ENCODE results near the gene GAPT.

- TF ChIP-seq, protein P1, sequence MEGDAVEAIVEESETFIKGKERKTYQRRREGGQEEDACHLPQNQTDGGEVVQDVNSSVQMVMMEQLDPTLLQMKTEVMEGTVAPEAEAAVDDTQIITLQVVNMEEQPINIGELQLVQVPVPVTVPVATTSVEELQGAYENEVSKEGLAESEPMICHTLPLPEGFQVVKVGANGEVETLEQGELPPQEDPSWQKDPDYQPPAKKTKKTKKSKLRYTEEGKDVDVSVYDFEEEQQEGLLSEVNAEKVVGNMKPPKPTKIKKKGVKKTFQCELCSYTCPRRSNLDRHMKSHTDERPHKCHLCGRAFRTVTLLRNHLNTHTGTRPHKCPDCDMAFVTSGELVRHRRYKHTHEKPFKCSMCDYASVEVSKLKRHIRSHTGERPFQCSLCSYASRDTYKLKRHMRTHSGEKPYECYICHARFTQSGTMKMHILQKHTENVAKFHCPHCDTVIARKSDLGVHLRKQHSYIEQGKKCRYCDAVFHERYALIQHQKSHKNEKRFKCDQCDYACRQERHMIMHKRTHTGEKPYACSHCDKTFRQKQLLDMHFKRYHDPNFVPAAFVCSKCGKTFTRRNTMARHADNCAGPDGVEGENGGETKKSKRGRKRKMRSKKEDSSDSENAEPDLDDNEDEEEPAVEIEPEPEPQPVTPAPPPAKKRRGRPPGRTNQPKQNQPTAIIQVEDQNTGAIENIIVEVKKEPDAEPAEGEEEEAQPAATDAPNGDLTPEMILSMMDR (IDR thresholded peaks at IDR 0.05) = no peak
- no peak for TF ChIP-seq POLR2A (IDR thresholded peaks at IDR 0.05)
These were observed 6.7 kb upstream of the GAPT start for GRCh38 chr5:58484505-58484904.
